Right lung (tissue), 5 donors: ENCODE measurements around the gene GMDS. TPM values are rescaled to one million over a fixed set of nuclear protein-coding genes. Genes with fewer than 3 reads are reported as not detected.

Source experiments
- DNase-seq, 2 donors: peaks; one replicate each; pipeline ENCODE4 v3.0.0-alpha.2; 2013
- polyA plus RNA-seq, 5 donors: library from polyadenylated mRNA; unstranded; fragments of 120-200 nt; gene quantifications; one replicate each; pipeline versions ENCODE4 v1.2.1 to v1.2.3, GENCODE V29; 2013; ENCODE audit warnings: inconsistent platforms in 1 of 5, low replicate concordance in 1 of 5; ENCODE audit not compliant: insufficient read length in 5 of 5, insufficient read depth in 1 of 5

Gene GMDS
- polyA plus RNA-seq, 5 donors, result 16.7 to 26.7 (median 20.5) TPM

- no peak for DNase-seq
Observed at GRCh38 chr6:2141644-2142290, 103.6 kb downstream of the GMDS start.

GRCh38 chr6:2140438-2141128, 104.8 kb downstream of the GMDS start:
- DNase-seq, result no peak

GRCh38 chr6:2135401-2135800, 110.0 kb downstream of the GMDS start:
- DNase-seq, result no peak

- DNase-seq, result no peak
Observed at GRCh38 chr6:2134554-2134953, 110.9 kb downstream of the GMDS start.

GRCh38 chr6:2133716-2134310, 111.6 kb downstream of the GMDS start:
- DNase-seq, result no peak

- no peak for DNase-seq
Observed at GRCh38 chr6:2132916-2133315, 112.5 kb downstream of the GMDS start.

- DNase-seq, result no peak
Observed at GRCh38 chr6:2132416-2132815, 113.0 kb downstream of the GMDS start.

GRCh38 chr6:2129182-2129621, 116.2 kb downstream of the GMDS start:
- DNase-seq, result no peak

- DNase-seq, result no peak
Observed at GRCh38 chr6:2127484-2127911, 117.9 kb downstream of the GMDS start.

- no peak for DNase-seq
Observed at GRCh38 chr6:2126351-2126750, 119.1 kb downstream of the GMDS start.

- DNase-seq, result no peak
Observed at GRCh38 chr6:2125158-2125557, 120.2 kb downstream of the GMDS start.

- DNase-seq, result no peak
Observed at GRCh38 chr6:2124260-2124709, 121.1 kb downstream of the GMDS start.

- no peak for DNase-seq
Observed at GRCh38 chr6:2120912-2121311, 124.5 kb downstream of the GMDS start.

GRCh38 chr6:2119275-2119674, 126.1 kb downstream of the GMDS start:
- no peak for DNase-seq

- DNase-seq, result no peak
Observed at GRCh38 chr6:2118136-2118535, 127.3 kb downstream of the GMDS start.

GRCh38 chr6:2117447-2117846, 128.0 kb downstream of the GMDS start:
- no peak for DNase-seq

GRCh38 chr6:2116496-2116895, 128.9 kb downstream of the GMDS start:
- no peak for DNase-seq

GRCh38 chr6:2114100-2114499, 131.3 kb downstream of the GMDS start:
- DNase-seq, result no peak

GRCh38 chr6:2111162-2111677, 134.2 kb downstream of the GMDS start:
- DNase-seq, result no peak

- DNase-seq, result no peak
Observed at GRCh38 chr6:2110504-2110903, 134.9 kb downstream of the GMDS start.

GRCh38 chr6:2109796-2110195, 135.6 kb downstream of the GMDS start:
- no peak for DNase-seq

GRCh38 chr6:2108700-2109306, 136.6 kb downstream of the GMDS start:
- DNase-seq, result no peak

- no peak for DNase-seq
Observed at GRCh38 chr6:2104524-2104880, 140.9 kb downstream of the GMDS start.
